Ascending aorta (tissue), 2 donors: ENCODE data around the gene C18orf32. TPM values are rescaled to one million over a fixed set of nuclear protein-coding genes. Genes with fewer than 3 reads are reported as not detected.

ENCODE experiments used
- DNase-seq, 2 donors: peaks; one replicate each; pipeline ENCODE4 v3.0.0-alpha.2; 2019; ENCODE audit warnings: low spot score in 2 of 2
- H3K27ac ChIP-seq, 2 donors: fragments of 200-600 bp; sonication (generic); one replicate each; pipeline ENCODE4 v1.5.1; 2016 to 2017; ENCODE audit warnings: mild to moderate bottlenecking in 1 of 2
- H3K27me3 ChIP-seq: fragments of 200-600 bp; sonication (generic); one replicate; pipeline ENCODE4 v1.5.1; 2017
- H3K36me3 ChIP-seq, 2 donors: fragments of 200-600 bp; sonication (generic); one replicate each; pipeline ENCODE4 v1.5.1; 2016
- H3K4me1 ChIP-seq, 2 donors: fragments of 200-600 bp; sonication (generic); one replicate each; pipeline ENCODE4 v1.5.1; 2016 to 2017; ENCODE audit warnings: mild to moderate bottlenecking in 1 of 2
- H3K4me3 ChIP-seq, 2 donors: fragments of 200-600 bp; sonication (generic); one replicate each; pipeline ENCODE4 v1.5.1; 2016 to 2017; ENCODE audit warnings: mild to moderate bottlenecking in 1 of 2
- H3K9me3 ChIP-seq, 2 donors: fragments of 200-600 bp; sonication (generic); one replicate each; pipeline ENCODE4 v1.5.1; 2016
- intact Hi-C: fragments of 100-400 bp; cut with DNase I; formaldehyde crosslinking; loops from one replicate; pipeline ENCODE4 v1.15.1; 2023
- total RNA-seq: library from RNA; depleted of rRNA; stranded (reverse); fragments of >200 nt; gene quantifications from one replicate; pipeline ENCODE4 v1.1.0, GENCODE V29; 2016
- TF ChIP-seq, protein P1 (sequence below), 3 experiments: fragments of 200-600 bp in 2 of 3; fragments of 450-650 bp in 1 of 3; sonication (generic) in 2 of 3; IDR thresholded peaks; one replicate each; pipeline ENCODE4 v1.5.1; 2016 to 2019; ENCODE audit warnings: antibody characterized with exemption in 3 of 3, mild to moderate bottlenecking in 1 of 3, moderate library complexity in 1 of 3

C18orf32 gene
- total RNA-seq, 1 donor from 2014 or later = 7.8 TPM

DNA sequence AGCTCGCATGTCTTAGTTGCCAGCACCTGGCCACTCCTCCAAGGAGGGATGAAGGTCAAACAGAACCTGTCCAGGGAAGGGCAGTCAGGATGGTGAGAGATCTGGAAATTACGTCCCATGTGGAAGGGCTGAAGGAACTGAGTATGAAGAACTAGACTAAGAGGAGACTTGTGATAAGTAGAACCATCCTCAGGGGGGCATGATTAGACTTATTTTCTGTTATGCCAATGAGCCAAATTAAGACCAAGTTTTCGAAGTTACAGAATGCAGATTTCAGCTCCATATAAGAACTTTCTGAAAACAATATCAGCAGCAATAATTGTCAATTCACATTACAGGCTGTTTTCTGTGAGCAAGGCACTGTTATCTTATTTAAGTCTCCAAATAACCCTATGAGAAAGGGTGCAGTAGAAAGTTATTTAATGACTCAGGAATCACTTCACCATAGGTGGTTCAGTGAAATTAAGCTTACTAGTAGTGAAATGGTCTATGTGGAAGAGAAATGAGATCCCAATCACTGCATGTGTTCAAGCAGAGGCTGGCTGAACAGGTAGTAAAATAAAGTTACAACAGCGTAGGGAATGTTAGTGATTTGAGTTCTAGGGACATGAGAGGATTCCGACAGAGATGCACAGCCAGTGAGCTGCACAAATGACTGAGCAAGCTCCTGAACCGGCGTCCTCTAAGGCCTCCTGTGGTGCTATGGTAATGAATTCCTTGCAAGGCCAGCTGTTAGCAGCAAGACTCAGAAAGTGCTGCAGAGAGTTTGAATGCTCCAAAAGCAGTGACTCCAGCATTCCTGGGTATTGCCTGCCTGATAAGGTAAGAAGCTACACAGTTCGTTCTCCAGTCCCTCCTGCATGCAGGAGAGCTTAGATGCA lies 22.1 kb downstream of the C18orf32 start:
- Histone ChIP-seq H3K9me3 (no peaks in the 10 kb centered on the region), H3K4me3 (no peak overlapping the region), H3K4me1 (peaks cover 0 to 9% of the 10 kb centered on the region in 2 donors), H3K36me3 (no peaks in the 10 kb centered on the region), H3K27ac (no peak overlapping the region), H3K27me3 (no peaks in the 10 kb centered on the region)
- intact Hi-C loops = no loop called here
- no peak for DNase-seq
- TF ChIP-seq, protein P1, sequence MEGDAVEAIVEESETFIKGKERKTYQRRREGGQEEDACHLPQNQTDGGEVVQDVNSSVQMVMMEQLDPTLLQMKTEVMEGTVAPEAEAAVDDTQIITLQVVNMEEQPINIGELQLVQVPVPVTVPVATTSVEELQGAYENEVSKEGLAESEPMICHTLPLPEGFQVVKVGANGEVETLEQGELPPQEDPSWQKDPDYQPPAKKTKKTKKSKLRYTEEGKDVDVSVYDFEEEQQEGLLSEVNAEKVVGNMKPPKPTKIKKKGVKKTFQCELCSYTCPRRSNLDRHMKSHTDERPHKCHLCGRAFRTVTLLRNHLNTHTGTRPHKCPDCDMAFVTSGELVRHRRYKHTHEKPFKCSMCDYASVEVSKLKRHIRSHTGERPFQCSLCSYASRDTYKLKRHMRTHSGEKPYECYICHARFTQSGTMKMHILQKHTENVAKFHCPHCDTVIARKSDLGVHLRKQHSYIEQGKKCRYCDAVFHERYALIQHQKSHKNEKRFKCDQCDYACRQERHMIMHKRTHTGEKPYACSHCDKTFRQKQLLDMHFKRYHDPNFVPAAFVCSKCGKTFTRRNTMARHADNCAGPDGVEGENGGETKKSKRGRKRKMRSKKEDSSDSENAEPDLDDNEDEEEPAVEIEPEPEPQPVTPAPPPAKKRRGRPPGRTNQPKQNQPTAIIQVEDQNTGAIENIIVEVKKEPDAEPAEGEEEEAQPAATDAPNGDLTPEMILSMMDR (IDR thresholded peaks at IDR 0.05) = no peak

DNA sequence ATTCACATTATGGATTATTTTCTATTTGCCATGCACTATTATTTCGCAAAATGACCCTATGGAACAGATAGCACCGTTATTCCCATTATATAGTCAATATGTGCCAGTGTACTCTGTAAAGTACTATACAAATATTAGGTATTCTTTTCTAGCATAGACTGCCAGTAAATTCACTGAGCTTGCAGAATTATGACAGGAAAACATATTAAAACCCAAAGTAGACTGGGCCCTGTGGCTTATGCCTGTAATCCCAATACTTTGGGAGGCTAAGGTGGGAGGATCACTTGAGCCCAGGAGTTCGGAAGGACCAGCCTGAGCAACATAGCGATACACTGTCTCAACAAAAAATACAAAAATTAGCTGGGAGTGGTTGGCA lies 25.4 kb downstream of the C18orf32 start:
- Histone ChIP-seq H3K9me3 (no peaks in the 10 kb centered on the region), H3K4me3 (peak overlapping the region in 1 of 2 donors; percentile 92), H3K4me1 (peaks cover 3 to 15% of the 10 kb centered on the region in 2 donors), H3K36me3 (no peaks in the 10 kb centered on the region), H3K27me3 (no peaks in the 10 kb centered on the region), H3K27ac (no peak overlapping the region)
- TF ChIP-seq, protein P1 (IDR thresholded peaks at IDR 0.05) = no peak
- DNase-seq = no peak
- intact Hi-C loops = no loop called here

DNA sequence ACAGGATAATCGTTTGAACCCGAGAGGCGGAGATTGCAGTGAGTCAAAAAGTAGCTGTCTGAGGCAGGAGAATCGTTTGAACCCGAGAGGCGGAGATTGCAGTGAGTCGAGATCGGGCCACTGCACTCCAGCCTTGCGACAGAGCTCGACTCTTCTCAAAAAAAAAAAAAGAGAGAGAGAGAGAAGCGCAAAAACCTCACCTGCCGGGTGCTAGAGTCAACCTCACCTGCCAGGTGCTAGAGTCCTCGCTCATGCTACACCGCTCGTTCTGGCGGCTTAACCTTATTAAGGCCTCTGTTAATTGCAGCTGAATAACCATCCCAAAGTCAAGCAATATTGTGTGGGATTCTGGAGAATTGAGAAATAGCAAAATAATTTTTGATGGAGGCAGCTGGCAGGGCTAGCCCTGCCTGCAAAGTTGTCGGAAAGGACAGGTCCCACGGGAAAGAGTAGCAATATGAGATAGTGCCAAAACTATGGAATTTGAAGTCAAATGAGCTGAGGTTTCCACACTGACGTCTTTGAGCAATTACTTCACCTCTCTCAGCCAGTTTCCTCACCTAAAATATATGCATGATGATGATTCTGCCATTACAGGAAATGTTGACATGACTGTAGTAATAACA lies 25.9 kb downstream of the C18orf32 start:
- Histone ChIP-seq H3K27ac (peak overlapping the region; percentile 95 to 98), H3K36me3 (no peaks in the 10 kb centered on the region), H3K27me3 (no peaks in the 10 kb centered on the region), H3K4me1 (peaks cover 3 to 15% of the 10 kb centered on the region in 2 donors), H3K9me3 (no peaks in the 10 kb centered on the region), H3K4me3 (peak overlapping the region; percentile 92 to 94)
- TF ChIP-seq, protein P1 (IDR thresholded peaks at IDR 0.05) = no peak
- DNase-seq = no peak
- intact Hi-C loops = no loop called here

DNA sequence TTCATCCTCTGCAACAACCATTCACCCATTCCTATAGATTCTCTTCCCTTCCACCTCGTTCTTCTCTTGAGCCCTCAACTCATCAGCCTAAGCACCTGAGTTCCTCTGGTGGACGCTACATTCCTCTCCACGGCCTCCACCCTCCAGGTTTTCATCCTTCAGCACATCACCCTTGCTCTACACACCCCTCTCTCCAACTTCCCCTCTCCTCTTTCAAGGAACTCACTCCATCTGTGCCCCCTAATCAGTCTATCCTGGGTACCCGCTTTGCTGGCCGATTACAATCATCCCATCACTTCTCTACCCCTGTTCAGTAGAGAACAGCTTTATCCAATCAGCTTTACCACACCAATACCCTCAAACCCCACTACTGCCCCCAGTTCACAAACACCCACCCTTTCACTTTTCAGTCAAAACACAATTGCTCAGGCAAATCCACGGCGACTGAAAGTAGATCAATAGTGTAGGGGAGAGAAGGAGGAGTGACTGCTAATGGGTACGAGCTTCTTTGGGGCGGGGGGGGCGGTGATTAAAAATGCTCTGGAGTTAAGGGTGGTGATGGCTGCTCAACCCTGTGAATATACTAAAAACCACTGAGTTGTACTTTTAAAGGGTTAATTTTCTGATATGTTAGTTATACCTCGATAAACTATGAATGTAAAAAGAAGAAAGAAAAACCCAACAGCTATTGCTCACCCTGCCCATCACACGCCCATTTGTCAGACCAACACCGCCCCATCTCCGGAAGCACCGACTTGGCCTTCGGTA lies 27.4 kb downstream of the C18orf32 start:
- H3K27ac ChIP-seq = peak overlapping the region; percentile 95 to 98
- H3K27me3 ChIP-seq = no peaks in the 10 kb centered on the region
- TF ChIP-seq, protein P1 (IDR thresholded peaks at IDR 0.05) = no peak
- H3K4me1 ChIP-seq = peaks cover 3 to 15% of the 10 kb centered on the region in 2 donors
- no peaks in the 10 kb centered on the region for H3K9me3 ChIP-seq
- DNase-seq = no peak
- intact Hi-C loops = no loop called here
- H3K4me3 ChIP-seq = peak overlapping the region; percentile 92 to 94
- H3K36me3 ChIP-seq = no peaks in the 10 kb centered on the region

DNA sequence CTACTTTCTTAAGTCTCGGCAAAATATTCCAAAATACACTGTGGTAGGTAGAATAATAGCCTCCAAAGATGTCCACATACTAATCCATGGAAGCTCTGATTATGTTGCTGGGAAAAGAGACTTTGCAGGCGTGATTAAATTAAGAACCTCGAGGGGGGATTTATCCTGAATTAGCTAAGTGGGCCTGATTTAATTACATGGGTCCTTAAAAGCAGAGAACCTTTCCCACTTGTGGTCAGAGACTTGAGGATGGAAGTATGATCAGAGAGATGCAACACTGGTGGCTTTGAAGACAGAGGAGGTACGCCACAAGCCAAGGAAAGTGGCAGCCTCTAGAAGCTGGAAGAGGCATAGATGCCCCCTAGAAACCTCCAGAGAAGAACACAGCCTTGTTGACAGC lies 29.4 kb downstream of the C18orf32 start:
- no peaks in the 10 kb centered on the region for H3K27me3 ChIP-seq
- intact Hi-C loops = no loop called here
- TF ChIP-seq, protein P1 (IDR thresholded peaks at IDR 0.05) = no peak
- H3K4me1 ChIP-seq = peaks cover 3 to 11% of the 10 kb centered on the region in 2 donors
- no peak overlapping the region for H3K27ac ChIP-seq
- no peak for DNase-seq
- H3K36me3 ChIP-seq = peaks cover 0 to 5% of the 10 kb centered on the region in 2 donors
- no peak overlapping the region for H3K4me3 ChIP-seq
- H3K9me3 ChIP-seq = no peaks in the 10 kb centered on the region
